ENCODE data around the gene SETD2.

Gene SETD2

GRCh38 chr3:46979958-46980497, 183.9 kb downstream of the SETD2 start:
- no peak for DNase-seq

- peak; percentile 60 to 65 for DNase-seq
These were observed 184.6 kb downstream of the SETD2 start, which contains the start of gene NBEAL2 for GRCh38 chr3:46978985-46979944. NBEAL2 (plus strand) TSS chr3:46979666; CDS start chr3:46979862, 196 bp downstream.

- no peak for DNase-seq
These were observed 185.5 kb downstream of the SETD2 start for GRCh38 chr3:46978381-46978780.

- no peak for DNase-seq
These were observed 186.1 kb downstream of the SETD2 start for GRCh38 chr3:46977811-46978195.

- peak; percentile 88 for DNase-seq
These were observed 187.4 kb downstream of the SETD2 start, which contains the start of gene CCDC12 for GRCh38 chr3:46976326-46977190. CCDC12 (minus strand) TSS chr3:46976745; CDS start chr3:46976732, 13 bp downstream.

- no peak for DNase-seq
These were observed 189.3 kb downstream of the SETD2 start for GRCh38 chr3:46974421-46975171.

- no peak for DNase-seq
These were observed 191.5 kb downstream of the SETD2 start for GRCh38 chr3:46972396-46972795.

GRCh38 chr3:46971742-46972141, 192.2 kb downstream of the SETD2 start:
- DNase-seq = no peak

- no peak for DNase-seq
These were observed 192.8 kb downstream of the SETD2 start for GRCh38 chr3:46971151-46971550.

- no peak for DNase-seq
These were observed 193.4 kb downstream of the SETD2 start for GRCh38 chr3:46970391-46971091.

- DNase-seq = no peak
These were observed 195.0 kb downstream of the SETD2 start for GRCh38 chr3:46968783-46969428.

- DNase-seq = no peak
These were observed 197.1 kb downstream of the SETD2 start for GRCh38 chr3:46966811-46967210.

Measured in NCI-H1930 (cell line).